Measurements from ENCODE around the gene EIF4H. TPM values are rescaled to one million over a fixed set of nuclear protein-coding genes. Genes with fewer than 3 reads are reported as not detected.

EIF4H gene
- total RNA-seq, 1 donor from 2014 or later: 295 TPM

GRCh38 chr7:74218343-74218698 is 44.2 kb downstream of the EIF4H start:
- TF ChIP-seq CTCF (conservative IDR thresholded peaks at IDR 0.05): no peak
- H3K4me3 Mint-ChIP-seq: no peak overlapping the region
- no peaks in the 10 kb centered on the region for H3K27me3 Mint-ChIP-seq (ENCODE audit: low read depth)
- H3K9me3 Mint-ChIP-seq: no peaks in the 10 kb centered on the region
- no peaks in the 10 kb centered on the region for H3K4me1 Mint-ChIP-seq
- H3K36me3 Mint-ChIP-seq (ENCODE audit: low read depth): no peaks in the 10 kb centered on the region
- no peak overlapping the region for H3K27ac Mint-ChIP-seq (ENCODE audit: unreplicated experiment)
- DNase-seq (ENCODE audit: low read depth, low spot score): no peak

- TF ChIP-seq CTCF (conservative IDR thresholded peaks at IDR 0.05): no peak
- Mint-ChIP-seq H3K27ac (ENCODE audit: unreplicated experiment) (no peak overlapping the region), H3K9me3 (no peaks in the 10 kb centered on the region), H3K36me3 (ENCODE audit: low read depth) (no peaks in the 10 kb centered on the region), H3K4me1 (no peaks in the 10 kb centered on the region), H3K27me3 (ENCODE audit: low read depth) (no peaks in the 10 kb centered on the region), H3K4me3 (no peak overlapping the region)
- DNase-seq (ENCODE audit: low read depth, low spot score): no peak
Observed at GRCh38 chr7:74219416-74219815, 45.3 kb downstream of the EIF4H start.

GRCh38 chr7:74220229-74220628 is 46.1 kb downstream of the EIF4H start:
- no peak for TF ChIP-seq CTCF (conservative IDR thresholded peaks at IDR 0.05)
- Mint-ChIP-seq H3K36me3 (ENCODE audit: low read depth) (no peaks in the 10 kb centered on the region), H3K27ac (ENCODE audit: unreplicated experiment) (no peak overlapping the region), H3K27me3 (ENCODE audit: low read depth) (no peaks in the 10 kb centered on the region), H3K9me3 (no peaks in the 10 kb centered on the region), H3K4me1 (no peaks in the 10 kb centered on the region), H3K4me3 (no peak overlapping the region)
- no peak for DNase-seq (ENCODE audit: low read depth, low spot score)

GRCh38 chr7:74221713-74222112 is 47.6 kb downstream of the EIF4H start:
- Mint-ChIP-seq H3K36me3 (ENCODE audit: low read depth) (peaks cover 4% of the 10 kb centered on the region), H3K4me1 (no peaks in the 10 kb centered on the region), H3K27me3 (ENCODE audit: low read depth) (no peaks in the 10 kb centered on the region), H3K27ac (ENCODE audit: unreplicated experiment) (no peak overlapping the region), H3K9me3 (no peaks in the 10 kb centered on the region), H3K4me3 (no peak overlapping the region)
- DNase-seq (ENCODE audit: low read depth, low spot score): no peak
- no peak for TF ChIP-seq CTCF (conservative IDR thresholded peaks at IDR 0.05)

- Mint-ChIP-seq H3K9me3 (no peaks in the 10 kb centered on the region), H3K27me3 (ENCODE audit: low read depth) (no peaks in the 10 kb centered on the region), H3K4me3 (peak overlapping the region; percentile 6), H3K27ac (ENCODE audit: unreplicated experiment) (no peak overlapping the region), H3K36me3 (ENCODE audit: low read depth) (peaks cover 6% of the 10 kb centered on the region), H3K4me1 (no peaks in the 10 kb centered on the region)
- TF ChIP-seq CTCF (conservative IDR thresholded peaks at IDR 0.05): no peak
- DNase-seq (ENCODE audit: low read depth, low spot score): no peak
Observed at GRCh38 chr7:74222851-74223710, 48.9 kb downstream of the EIF4H start.
